ENCODE measurements around the gene CLCN1. TPM values are rescaled to one million over a fixed set of nuclear protein-coding genes. Genes with fewer than 3 reads are reported as not detected.

Gene CLCN1
- total RNA-seq (2021; fragmentation: NEBNext Ultra II Directional; extraction: Animal tissue kit (Norgen Biotek cat#: 25700)) (0.33 and 0.41 TPM in 2 replicates), polyA plus RNA-seq (2011; rRNA removed) (0.36 and 0.38 TPM in 2 replicates), polyA minus RNA-seq (2011; rRNA and poly(A)+ RNA removed) (0.09 and 0.15 TPM in 2 replicates)
- polyA plus RNA-seq (2011; cell fraction: cytosol; rRNA removed): 0.27 TPM
- polyA plus RNA-seq (2011; cell fraction: nucleus; rRNA removed): 0.36 TPM
- polyA plus RNA-seq (2012, experiment 1 of 2): 0.21 to 0.34 TPM (median 0.30 TPM) in 4 replicates
- 0.25 TPM for polyA plus RNA-seq (2012, experiment 2 of 2)
- 0.16 TPM for polyA plus RNA-seq (2013, experiment 1 of 2)
- polyA plus RNA-seq (2013, experiment 2 of 2): 0.20 TPM
- polyA minus RNA-seq (2011; cell fraction: cytosol; rRNA and poly(A)+ RNA removed): not detected
- not detected for polyA minus RNA-seq (2011; cell fraction: nucleus; rRNA and poly(A)+ RNA removed)
- long read RNA-seq, experiment 1: 0 reads
- long read RNA-seq, experiment 2: 0 reads

GRCh38 chr7:143315776-143316175 lies at the start of gene CLCN1:
Gene CLCN1, plus strand, starts transcription at chr7:143316111. Its CDS starts 102 bp downstream, at chr7:143316213.
- CTCF ChIA-PET (ENCODE audit: partially characterized antibody): interaction anchor here (0.6 to 2.7 kb wide), 15 partner anchors 9 to 1138 kb away, joined by 3 to 10 read pairs (median 3); no protein-coding TSS in a partner anchor
- no peaks in the 10 kb centered on the region for H3K36me3 ChIP-seq (ENCODE audit: control insufficient read depth in 2 of 4, insufficient read depth in 4 of 4, low read length in 3 of 4)
- peaks cover 0 to 2% (median 0%) of the 10 kb centered on the region in 4 experiments; a peak in 1 of 7 replicates for H3K4me1 ChIP-seq (replicated peaks in 1 of 4; ENCODE audit: control insufficient read depth in 3 of 4, insufficient read depth in 4 of 4, low read length in 3 of 4)
- H4K91ac ChIP-seq (replicated peaks; ENCODE audit: insufficient read length, low read length): no peak within 1 kb of the TSS
- H4K5ac ChIP-seq (ENCODE audit: insufficient read length, low read depth, low read length): no peak within 1 kb of the TSS
- no peak within 1 kb of the TSS for H3K4me2 ChIP-seq (ENCODE audit: insufficient read depth in 1 of 2, low read depth in 2 of 2, low read length in 2 of 2)
- H2BK15ac ChIP-seq (ENCODE audit: low read length): no peak within 1 kb of the TSS
- H3K79me1 ChIP-seq (ENCODE audit: low read depth, low read length): no peaks in the 10 kb centered on the region
- DNase-seq (ENCODE audit: low read depth in 1 of 2, low spot score in 2 of 2) (no peak), FAIRE-seq (no peak)
- H2BK12ac ChIP-seq (ENCODE audit: low read depth, low read length): no peak within 1 kb of the TSS
- H3K27ac ChIP-seq (ENCODE audit: low read depth, low read length): no peak within 1 kb of the TSS
- H2BK20ac ChIP-seq (ENCODE audit: low read length): no peak within 1 kb of the TSS
- H3K4me3 ChIP-seq (ENCODE audit: extremely low read depth in 1 of 4, insufficient read depth in 2 of 4, low read depth in 3 of 4, low read length in 4 of 4): no peak within 1 kb of the TSS
- 77% methylated on average over 5 of the region's 5 CpGs; no CpG with 5 or more reads in 1 of the 2 experiments for WGBS, 2 experiments (ENCODE audit: extremely low coverage in 1 of 2, insufficient coverage in 1 of 2, insufficient read length in 1 of 2, insufficient replicate concordance in 2 of 2, low coverage in 1 of 2, low lambda C conversion rate in 2 of 2, missing lambda C conversion rate in 1 of 2)
- no peak within 1 kb of the TSS for H3K56ac ChIP-seq (replicated peaks; ENCODE audit: insufficient read length, low read depth, low read length)
- POLR2A ChIA-PET (ENCODE audit: partially characterized antibody): interaction anchor here (1.1 to 1.4 kb wide), 2 partner anchors 65 to 70 kb away, joined by 3 read pairs; no protein-coding TSS in a partner anchor
- H4K8ac ChIP-seq (ENCODE audit: extremely low read depth, insufficient read depth, low read length): 0 out of 2 replicates have a peak within 1 kb of the TSS, but pooled peaks have one; percentile 4
- no peak within 1 kb of the TSS for H2BK5ac ChIP-seq (ENCODE audit: low read depth, low read length)
- H2AFZ ChIP-seq (ENCODE audit: low read length): no peak within 1 kb of the TSS
- H3K23ac ChIP-seq (ENCODE audit: insufficient read length): no peak within 1 kb of the TSS
- H3K14ac ChIP-seq (ENCODE audit: insufficient read length): no peak within 1 kb of the TSS
- H3K18ac ChIP-seq (ENCODE audit: extremely low read depth, low read length): no peak within 1 kb of the TSS
- H3K23me2 ChIP-seq (ENCODE audit: low read depth, low read length): no peaks in the 10 kb centered on the region
- no peaks in the 10 kb centered on the region for H3K79me2 ChIP-seq (ENCODE audit: control insufficient read depth in 1 of 2, insufficient read depth in 2 of 2, low read length in 2 of 2)
- no peaks in the 10 kb centered on the region for H4K20me1 ChIP-seq (replicated peaks in 1 of 2; ENCODE audit: control insufficient read depth in 1 of 2, insufficient read depth in 2 of 2, low read length in 2 of 2)
- no peak within 1 kb of the TSS for H3K9ac ChIP-seq (replicated peaks in 1 of 4; ENCODE audit: extremely low read depth in 1 of 4, low read depth in 3 of 4, low read length in 3 of 4)
- H2AK5ac ChIP-seq (ENCODE audit: low read depth, low read length): no peak within 1 kb of the TSS
- H3K4ac ChIP-seq (replicated peaks; ENCODE audit: insufficient read length, low read depth, low read length): no peak within 1 kb of the TSS
- H3K9me3 ChIP-seq (ENCODE audit: insufficient read depth in 2 of 2, low read depth in 1 of 2, low read length in 1 of 2): no peaks in the 10 kb centered on the region
- H2BK120ac ChIP-seq (replicated peaks; ENCODE audit: low read depth, low read length): no peak within 1 kb of the TSS
- no peaks in the 10 kb centered on the region; a peak in 1 of 7 replicates for H3K27me3 ChIP-seq (replicated peaks in 1 of 4; ENCODE audit: control insufficient read depth in 3 of 4, extremely low read depth in 1 of 4, insufficient read depth in 3 of 4, low read length in 3 of 4)
- TF ChIP-seq YY1 (IDR thresholded peaks at IDR 0.05; ENCODE audit: low read depth, low read length): no peak
- no peak for TF ChIP-seq SAP30 (IDR thresholded peaks at IDR 0.05; ENCODE audit: insufficient read depth, insufficient replicate concordance, low read length)
- TF ChIP-seq NANOG (IDR thresholded peaks at IDR 0.05; ENCODE audit: insufficient read depth, low read depth, low read length, poor library complexity, severe bottlenecking): no peak
- no peak for TF ChIP-seq RAD21 (IDR thresholded peaks at IDR 0.05 in 1 of 2, conservative IDR thresholded peaks at IDR 0.05 in 1 of 2; ENCODE audit: low read depth in 2 of 2, low read length in 2 of 2)
